K562 (cell line): ENCODE measurements around the gene ABHD1. TPM values are rescaled to one million over a fixed set of nuclear protein-coding genes. Genes with fewer than 3 reads are reported as not detected.

Experiments
- CHAMP1 ChIP-seq: fragments of 450-650 bp; IDR thresholded peaks from 2 replicates; pipeline ENCODE4 v1.6.1; 2016; ENCODE audit warnings: mild to moderate bottlenecking
- DIDO1 ChIP-seq: fragments of 450-650 bp; IDR thresholded peaks from 2 replicates; pipeline ENCODE4 v1.6.1; 2016; ENCODE audit warnings: low read depth, missing biosample characterization, missing genetic modification characterization
- EWSR1 ChIP-seq: fragments of 450-650 bp; IDR thresholded peaks from 2 replicates; pipeline ENCODE4 v1.6.1; 2018; ENCODE audit warnings: borderline replicate concordance, mild to moderate bottlenecking, low read depth, moderate library complexity; ENCODE audit not compliant: partially characterized antibody
- HOXB6 ChIP-seq: fragments of 250-450 bp; sonication (Bioruptor Pico); IDR thresholded peaks from 2 replicates; pipeline ENCODE4 v1.5.1; 2022; ENCODE audit warnings: mild to moderate bottlenecking, borderline replicate concordance
- POLR3A ChIP-seq: IDR thresholded peaks from 2 replicates; pipeline ENCODE4 v1.6.1; 2011; ENCODE audit warnings: borderline replicate concordance, mild to moderate bottlenecking, moderate library complexity; ENCODE audit not compliant: insufficient read length, insufficient read depth; ENCODE audit errors: extremely low read depth
- PYGO2 ChIP-seq: fragments of 450-650 bp; IDR thresholded peaks from 2 replicates; pipeline ENCODE4 v1.6.1; 2016; ENCODE audit warnings: mild to moderate bottlenecking, missing genetic modification characterization, moderate library complexity, missing compliant biosample characterization
- RNF219 ChIP-seq: fragments of 250-450 bp; sonication (Bioruptor Pico); IDR thresholded peaks from 2 replicates; pipeline ENCODE4 v1.5.0; 2022; ENCODE audit warnings: mild to moderate bottlenecking
- ZNF184 ChIP-seq: sonication (generic); formaldehyde crosslinking; IDR thresholded peaks from 2 replicates; pipeline ENCODE4 v1.5.0; 2020; ENCODE audit warnings: missing genetic modification reagents
- polyA plus RNA-seq, 8 experiments: library from polyadenylated mRNA; depleted of rRNA in 4 of 8; stranded (reverse) in 5 of 8; unstranded in 3 of 8; fragments of >200 nt; fragmentation: Nextera tagmentation in 2 of 8; fragmentation: Illumina TruSeq in 1 of 8; extraction: Ambion mirVana in 2 of 8; extraction: Trizol in 1 of 8; gene quantifications; 2 replicates each; pipeline versions ENCODE4 v1.2.1 to v1.2.3, GENCODE V29; 2011 to 2014; ENCODE audit warnings: inconsistent platforms in 1 of 8, missing spikeins in 1 of 8
- total RNA-seq, 7 experiments: library from RNA; depleted of rRNA in 6 of 7; stranded (reverse); fragments of >200 nt in 6 of 7; fragmentation: Illumina TruSeq in 2 of 7; extraction: Trizol in 2 of 7; gene quantifications; 2 replicates each; pipeline versions ENCODE4 v1.2.1 to v1.2.3, GENCODE V29; 2011 to 2021; ENCODE audit warnings: low replicate concordance in 1 of 7
- TF ChIP-seq, protein P1 (sequence below), 2 experiments: IDR thresholded peaks in 1 of 2; conservative IDR thresholded peaks in 1 of 2; 2 replicates each; pipeline ENCODE4 v1.6.1; 2016; ENCODE audit warnings: low read depth in 2 of 2, mild to moderate bottlenecking in 1 of 2, missing compliant biosample characterization in 1 of 2, missing genetic modification characterization in 1 of 2, moderate library complexity in 1 of 2
- TF ChIP-seq, protein P2 (sequence below): fragments of 250-450 bp; sonication (Bioruptor Pico); IDR thresholded peaks from 2 replicates; pipeline ENCODE4 v1.8.0; 2022; ENCODE audit warnings: inconsistent platforms, mild to moderate bottlenecking, moderate library complexity, borderline replicate concordance

ABHD1 gene
- total and polyA plus RNA-seq, 9 of the 15 experiments (the other 6 are each of a cell fraction or from before 2014, with no cell fraction given) = 0.10 to 0.16 (median 0.11) TPM; not detected in 5

DNA sequence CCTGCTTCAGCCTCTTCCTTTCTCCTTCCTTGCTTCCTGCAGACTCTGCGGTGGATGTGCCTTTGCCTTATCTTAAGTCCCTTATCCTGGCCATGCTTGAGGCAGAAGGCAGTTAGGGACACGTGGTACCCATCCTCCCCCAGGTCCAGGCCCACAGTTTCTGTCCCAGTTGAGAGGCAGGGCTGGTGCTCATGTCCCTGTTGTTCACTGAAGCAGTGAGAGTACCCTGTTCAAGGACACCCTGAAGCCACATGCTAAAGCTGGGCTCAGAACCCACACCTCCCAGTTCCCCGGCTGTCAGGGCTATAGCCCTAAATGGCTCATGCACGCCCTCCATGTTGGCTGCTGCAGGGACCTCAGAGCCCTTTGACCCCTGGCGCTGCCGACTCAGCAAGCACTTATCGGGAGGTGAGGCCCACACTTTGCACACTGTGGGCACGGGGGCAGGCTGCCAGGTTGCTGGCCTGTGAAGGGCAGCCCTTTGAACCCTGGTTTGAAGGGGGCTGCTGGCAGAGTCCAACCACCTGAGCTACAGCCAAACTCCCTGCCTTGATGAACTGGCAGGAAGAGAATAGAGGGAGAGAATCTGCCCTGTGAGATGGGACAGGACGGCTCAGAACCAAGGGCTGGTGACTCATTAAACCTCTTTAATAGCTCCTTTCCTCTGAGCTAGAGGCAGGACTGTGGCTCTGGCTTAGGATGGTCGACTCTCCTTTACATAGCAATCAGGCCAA, 30.8 kb upstream of the ABHD1 start (continued):
- TF ChIP-seq RNF219 (no peak), EWSR1 (no peak), ZNF184 (CRISPR knock-in tag) (no peak), CHAMP1 (no peak), HOXB6 (CRISPR knock-in tag) (no peak), DIDO1 (tag) (no peak), PYGO2 (tag) (no peak), POLR3A (no peak)
- TF ChIP-seq, protein P1, sequence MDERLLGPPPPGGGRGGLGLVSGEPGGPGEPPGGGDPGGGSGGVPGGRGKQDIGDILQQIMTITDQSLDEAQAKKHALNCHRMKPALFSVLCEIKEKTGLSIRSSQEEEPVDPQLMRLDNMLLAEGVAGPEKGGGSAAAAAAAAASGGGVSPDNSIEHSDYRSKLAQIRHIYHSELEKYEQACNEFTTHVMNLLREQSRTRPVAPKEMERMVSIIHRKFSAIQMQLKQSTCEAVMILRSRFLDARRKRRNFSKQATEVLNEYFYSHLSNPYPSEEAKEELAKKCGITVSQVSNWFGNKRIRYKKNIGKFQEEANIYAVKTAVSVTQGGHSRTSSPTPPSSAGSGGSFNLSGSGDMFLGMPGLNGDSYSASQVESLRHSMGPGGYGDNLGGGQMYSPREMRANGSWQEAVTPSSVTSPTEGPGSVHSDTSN (CRISPR knock-in tag; IDR thresholded peaks at IDR 0.05; ENCODE audit: low read depth) = no peak
- TF ChIP-seq, protein P1 (tag; conservative IDR thresholded peaks at IDR 0.05; ENCODE audit: low read depth) = no peak
- TF ChIP-seq, protein P2, sequence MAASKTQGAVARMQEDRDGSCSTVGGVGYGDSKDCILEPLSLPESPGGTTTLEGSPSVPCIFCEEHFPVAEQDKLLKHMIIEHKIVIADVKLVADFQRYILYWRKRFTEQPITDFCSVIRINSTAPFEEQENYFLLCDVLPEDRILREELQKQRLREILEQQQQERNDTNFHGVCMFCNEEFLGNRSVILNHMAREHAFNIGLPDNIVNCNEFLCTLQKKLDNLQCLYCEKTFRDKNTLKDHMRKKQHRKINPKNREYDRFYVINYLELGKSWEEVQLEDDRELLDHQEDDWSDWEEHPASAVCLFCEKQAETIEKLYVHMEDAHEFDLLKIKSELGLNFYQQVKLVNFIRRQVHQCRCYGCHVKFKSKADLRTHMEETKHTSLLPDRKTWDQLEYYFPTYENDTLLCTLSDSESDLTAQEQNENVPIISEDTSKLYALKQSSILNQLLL (CRISPR knock-in tag) = no peak
